PC-3 (cell line): ENCODE results near the gene PDE11A.

Source experiments
- EZH2 ChIP-seq: fragments of 300-600 bp; sonication (generic); IDR thresholded peaks from one replicate; pipeline ENCODE4 v1.6.1; 2017; ENCODE audit warnings: antibody characterized with exemption, mild to moderate bottlenecking, low read length; ENCODE audit not compliant: unreplicated experiment
- TF ChIP-seq, protein P1 (sequence below): fragments of 300-600 bp; sonication (generic); conservative IDR thresholded peaks from 2 replicates; pipeline ENCODE4 v1.5.1; 2017; ENCODE audit warnings: antibody characterized with exemption, low read depth, mild to moderate bottlenecking, low read length

DNA sequence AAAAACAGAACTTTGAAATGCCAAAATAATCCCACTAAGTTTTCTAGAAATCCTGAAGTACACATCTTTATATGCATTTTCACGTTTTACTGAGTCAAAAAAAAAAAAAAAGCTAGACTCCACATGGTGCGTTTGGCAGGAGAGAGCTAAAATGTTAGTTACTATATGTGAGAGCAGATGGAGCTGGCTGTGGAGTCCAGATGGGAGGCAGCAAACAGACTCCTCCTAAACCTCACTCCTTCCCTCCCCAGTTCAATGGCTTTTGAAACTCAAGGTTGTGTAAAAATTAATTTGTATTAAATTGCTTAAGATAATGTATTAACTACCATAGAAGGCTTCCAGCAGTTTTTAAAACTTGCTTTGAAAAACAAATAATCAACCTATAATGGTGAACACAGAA, 431.2 kb downstream of the PDE11A start:
- no peak for TF ChIP-seq EZH2
- TF ChIP-seq, protein P1, sequence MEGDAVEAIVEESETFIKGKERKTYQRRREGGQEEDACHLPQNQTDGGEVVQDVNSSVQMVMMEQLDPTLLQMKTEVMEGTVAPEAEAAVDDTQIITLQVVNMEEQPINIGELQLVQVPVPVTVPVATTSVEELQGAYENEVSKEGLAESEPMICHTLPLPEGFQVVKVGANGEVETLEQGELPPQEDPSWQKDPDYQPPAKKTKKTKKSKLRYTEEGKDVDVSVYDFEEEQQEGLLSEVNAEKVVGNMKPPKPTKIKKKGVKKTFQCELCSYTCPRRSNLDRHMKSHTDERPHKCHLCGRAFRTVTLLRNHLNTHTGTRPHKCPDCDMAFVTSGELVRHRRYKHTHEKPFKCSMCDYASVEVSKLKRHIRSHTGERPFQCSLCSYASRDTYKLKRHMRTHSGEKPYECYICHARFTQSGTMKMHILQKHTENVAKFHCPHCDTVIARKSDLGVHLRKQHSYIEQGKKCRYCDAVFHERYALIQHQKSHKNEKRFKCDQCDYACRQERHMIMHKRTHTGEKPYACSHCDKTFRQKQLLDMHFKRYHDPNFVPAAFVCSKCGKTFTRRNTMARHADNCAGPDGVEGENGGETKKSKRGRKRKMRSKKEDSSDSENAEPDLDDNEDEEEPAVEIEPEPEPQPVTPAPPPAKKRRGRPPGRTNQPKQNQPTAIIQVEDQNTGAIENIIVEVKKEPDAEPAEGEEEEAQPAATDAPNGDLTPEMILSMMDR = no peak
